GM23338 (cell line): Measurements from ENCODE around the gene IQGAP1.

ENCODE experiments used
- CREB1 ChIP-seq: fragments of 250-450 bp; sonication (Bioruptor Pico); IDR thresholded peaks from 2 replicates; pipeline ENCODE4 v1.5.0; 2020; ENCODE audit warnings: low read depth, mild to moderate bottlenecking, moderate library complexity
- CTCF ChIP-seq, 2 experiments: fragments of 200-600 bp in 1 of 2; sonication (generic) in 1 of 2; conservative IDR thresholded peaks; 2 replicates each; pipeline versions ENCODE4 v1.5.1 to v1.6.1; 2016 to 2017; ENCODE audit warnings: antibody characterized with exemption in 2 of 2, low read depth in 2 of 2, mild to moderate bottlenecking in 2 of 2, moderate library complexity in 1 of 2
- ETS1 ChIP-seq: IDR thresholded peaks from 2 replicates; pipeline ENCODE4 v1.6.1; 2016; ENCODE audit warnings: antibody characterized with exemption
- EZH2phosphoT487 ChIP-seq: fragments of 200-600 bp; sonication (generic); IDR thresholded peaks from one replicate; pipeline ENCODE4 v1.8.1; 2018; ENCODE audit warnings: antibody characterized with exemption; ENCODE audit not compliant: unreplicated experiment
- JUNB ChIP-seq: IDR thresholded peaks from one replicate; pipeline ENCODE4 v1.6.1; 2016; ENCODE audit warnings: antibody characterized with exemption; ENCODE audit not compliant: unreplicated experiment
- POLR2AphosphoS5 ChIP-seq: IDR thresholded peaks from 2 replicates; pipeline ENCODE4 v1.6.1; 2016; ENCODE audit warnings: antibody characterized with exemption, low read depth
- REST ChIP-seq: IDR thresholded peaks from one replicate; pipeline ENCODE4 v1.6.1; 2018; ENCODE audit warnings: antibody characterized with exemption; ENCODE audit not compliant: unreplicated experiment
- ZNF114 ChIP-seq: fragments of 250-450 bp; sonication (Bioruptor Pico); IDR thresholded peaks from 2 replicates; pipeline ENCODE4 v1.5.0; 2020; ENCODE audit warnings: mild to moderate bottlenecking, moderate library complexity
- ZNF331 ChIP-seq: fragments of 250-450 bp; sonication (Bioruptor Pico); IDR thresholded peaks from 2 replicates; pipeline ENCODE4 v1.5.0; 2020; ENCODE audit warnings: low read depth, mild to moderate bottlenecking, moderate library complexity

GRCh38 chr15:90529011-90529370, 140.9 kb downstream of the IQGAP1 start:
- TF ChIP-seq CTCF (conservative IDR thresholded peaks at IDR 0.05; ENCODE audit: low read depth in 2 of 2) (no peak), JUNB (no peak), EZH2phosphoT487 (no peak), CREB1 (CRISPR knock-in tag) (no peak), REST (no peak), ZNF331 (CRISPR knock-in tag) (no peak), POLR2AphosphoS5 (no peak), ZNF114 (CRISPR knock-in tag) (no peak), ETS1 (no peak)
